GM12878 (cell line): ENCODE data around the gene GALK1. TPM values are rescaled to one million over a fixed set of nuclear protein-coding genes. Genes with fewer than 3 reads are reported as not detected.

Experiments
- ATAC-seq: fragments of 200-7000 bp; cut with Tn5 transposase; 3 replicates; pipeline ENCODE4 v1.9.1; 2020; ENCODE audit warnings: mild to moderate bottlenecking, moderate library complexity
- BruUV-seq: library from RNA; stranded (reverse); fragments of 400-500 nt; replicated peaks from 2 replicates; lab custom pipeline; 2021; lab: Mats Ljungman, UMichigan
- CTCF ChIA-PET: fragments of 300-600 bp; sonication (Branson Sonifier 250); formaldehyde crosslinking; extraction: SDS; loops from one replicate; lab custom pipeline; 2021; ENCODE audit warnings: inconsistent platforms; lab: Yijun Ruan, JAX
- POLR2A ChIA-PET: fragments of 350-600 bp; formaldehyde crosslinking; extraction: SDS; loops from one replicate; lab custom pipeline; 2021; ENCODE audit warnings: inconsistent platforms; lab: Charles Lee
- RAD21 ChIA-PET: fragments of 300-600 bp; sonication (Branson Sonifier 250); formaldehyde crosslinking; loops from one replicate; lab custom pipeline; 2023; ENCODE audit warnings: antibody characterized with exemption; ENCODE audit not compliant: unreplicated experiment; lab: Charles Lee
- SMC1A ChIA-PET: fragments of 300-600 bp; sonication (Branson Sonifier 250); formaldehyde crosslinking; loops from one replicate; lab custom pipeline; 2023; ENCODE audit not compliant: unreplicated experiment, uncharacterized antibody; lab: Charles Lee
- DNase-seq: peaks from one replicate; pipeline ENCODE4 v3.0.0-alpha.2; 2011; ENCODE audit warnings: low read depth, low spot score
- FAIRE-seq: peaks from 3 replicates; lab custom pipeline; 2011; peaks lifted over from hg19 to GRCh38; lab: Jason Lieb, UNC
- H2AFZ ChIP-seq: 2 replicates; pipeline ENCODE4 v1.6.0; 2011; ENCODE audit warnings: low read depth, low read length, control low read depth; ENCODE audit not compliant: control insufficient read depth
- H3K27ac ChIP-seq: 2 replicates; pipeline ENCODE4 v1.5.1; 2011; ENCODE audit warnings: control low read depth; ENCODE audit not compliant: control insufficient read depth, insufficient read depth
- H3K27me3 ChIP-seq, 2 experiments: replicated peaks in 1 of 2; 2 replicates each; pipeline versions ENCODE4 v1.6.0 to v1.6.1; 2011; ENCODE audit warnings: low read length in 1 of 2; ENCODE audit not compliant: control insufficient read depth in 2 of 2, insufficient read depth in 2 of 2
- H3K36me3 ChIP-seq, 2 experiments: 2 replicates each; pipeline ENCODE4 v1.5.1; 2011; ENCODE audit warnings: low read length in 1 of 2; ENCODE audit not compliant: control insufficient read depth in 2 of 2, insufficient read depth in 2 of 2
- H3K4me1 ChIP-seq: 2 replicates; pipeline ENCODE4 v1.6.1; 2011; ENCODE audit warnings: mild to moderate bottlenecking, low read length, moderate library complexity, mixed read lengths; ENCODE audit not compliant: control insufficient read depth, insufficient read depth
- H3K4me2 ChIP-seq: 2 replicates; pipeline ENCODE4 v1.6.0; 2011; ENCODE audit warnings: control low read depth; ENCODE audit not compliant: control insufficient read depth, insufficient read depth
- H3K4me3 ChIP-seq: fragments of 200-600 bp; sonication (generic); 2 replicates; pipeline ENCODE4 v1.5.1; 2016
- H3K79me2 ChIP-seq: 2 replicates; pipeline ENCODE4 v1.6.0; 2011; ENCODE audit warnings: low read length; ENCODE audit not compliant: control insufficient read depth, insufficient read depth
- H3K9ac ChIP-seq: 2 replicates; pipeline ENCODE4 v1.8.0; 2011; ENCODE audit warnings: low read length, control low read depth, mixed read lengths; ENCODE audit not compliant: control insufficient read depth, insufficient read depth
- H3K9me3 ChIP-seq: replicated peaks from 3 replicates; pipeline ENCODE4 v1.5.1; 2011; ENCODE audit warnings: mild to moderate bottlenecking, low read length; ENCODE audit not compliant: control insufficient read depth, insufficient read depth
- H4K20me1 ChIP-seq: 2 replicates; pipeline ENCODE4 v1.6.0; 2011; ENCODE audit not compliant: control insufficient read depth, insufficient read depth
- BHLHE40 ChIP-seq, 2 experiments: fragments of 450-650 bp in 1 of 2; IDR thresholded peaks; 2 replicates each; pipeline ENCODE4 v1.6.1; 2011 to 2017; ENCODE audit warnings: low read depth in 2 of 2, borderline replicate concordance in 1 of 2, improper control_type of control experiment in 1 of 2, low read length in 1 of 2, mild to moderate bottlenecking in 1 of 2
- CEBPB ChIP-seq, 2 experiments: fragments of 150-350 bp in 1 of 2; IDR thresholded peaks; 2 replicates each; pipeline ENCODE4 v1.6.1; 2012 to 2014; ENCODE audit warnings: low read depth in 2 of 2, low read length in 2 of 2, borderline replicate concordance in 1 of 2, inconsistent platforms in 1 of 2
- GABPA ChIP-seq: IDR thresholded peaks from 2 replicates; pipeline ENCODE4 v1.6.1; 2014; ENCODE audit warnings: antibody characterized with exemption, low read depth, mild to moderate bottlenecking, inconsistent platforms
- IRF4 ChIP-seq: IDR thresholded peaks from 2 replicates; pipeline ENCODE4 v1.6.1; 2011; ENCODE audit warnings: low read depth, low read length
- KLF5 ChIP-seq: fragments of 450-650 bp; IDR thresholded peaks from 2 replicates; pipeline ENCODE4 v1.6.1; 2014; ENCODE audit warnings: mild to moderate bottlenecking; ENCODE audit not compliant: partially characterized antibody
- MTA2 ChIP-seq: fragments of 450-650 bp; IDR thresholded peaks from 2 replicates; pipeline ENCODE4 v1.6.1; 2016; ENCODE audit warnings: low read depth, mild to moderate bottlenecking, moderate library complexity
- NR2C1 ChIP-seq: fragments of 450-650 bp; IDR thresholded peaks from 2 replicates; pipeline ENCODE4 v1.6.1; 2017; ENCODE audit warnings: antibody characterized with exemption, mild to moderate bottlenecking, moderate library complexity
- NR2F1 ChIP-seq: fragments of 450-650 bp; conservative IDR thresholded peaks from 2 replicates; pipeline ENCODE4 v1.6.1; 2017; ENCODE audit warnings: mild to moderate bottlenecking
- SREBF2 ChIP-seq: IDR thresholded peaks from 2 replicates; pipeline ENCODE4 v1.6.1; 2012; ENCODE audit warnings: mild to moderate bottlenecking, low read length
- WRNIP1 ChIP-seq: IDR thresholded peaks from 2 replicates; pipeline ENCODE4 v1.6.1; 2011; ENCODE audit warnings: low read depth, low read length, improper control_type of control experiment, borderline replicate concordance
- ZNF274 ChIP-seq: IDR thresholded peaks from one replicate; pipeline ENCODE4 v1.8.0; 2011; ENCODE audit not compliant: insufficient read length, insufficient read depth
- WGBS: methylation state at CpG from one replicate; pipeline ENCODE4 v1.1.6; 2016; ENCODE audit warnings: low lambda C conversion rate; ENCODE audit not compliant: insufficient replicate concordance, insufficient coverage; ENCODE audit errors: missing lambda C conversion rate; 5-methylcytosine and 5-hydroxymethylcytosine counted together
- in situ Hi-C: fragments of 300-500 bp; cut with MboI; formaldehyde crosslinking; loops from 9 replicates; pipeline ENCODE4 v1.14.3; 2018; ENCODE audit warnings: mixed read lengths
- intact Hi-C: fragments of 100-400 bp; cut with micrococcal nuclease; formaldehyde crosslinking; loops from one replicate; pipeline ENCODE4 v1.14.2; 2022; ENCODE audit not compliant: unreplicated experiment
- polyA plus RNA-seq, 11 experiments: library from polyadenylated mRNA; depleted of rRNA in 4 of 11; unstranded in 6 of 11; stranded (reverse) in 5 of 11; fragments of >200 nt; fragmentation: Nextera tagmentation in 4 of 11; fragmentation: Illumina TruSeq in 1 of 11; extraction: Ambion mirVana in 4 of 11; extraction: Trizol in 1 of 11; gene quantifications; 1 replicate in 1 of 11; 2 replicates in 10 of 11; pipeline versions ENCODE4 v1.2.1 to v1.2.3, GENCODE V29; 2011 to 2016; ENCODE audit warnings: inconsistent platforms in 2 of 11, missing spikeins in 2 of 11, low read depth in 1 of 11
- total RNA-seq, 4 experiments: library from RNA; depleted of rRNA in 3 of 4; stranded (reverse); fragments of >200 nt in 3 of 4; fragmentation: Illumina TruSeq in 1 of 4; extraction: Trizol in 1 of 4; gene quantifications; 2 replicates each; pipeline versions ENCODE4 v1.2.1 to v1.2.3, GENCODE V29; 2013 to 2021
- TF ChIP-seq, protein P1 (sequence below): fragments of 450-650 bp; formaldehyde crosslinking; IDR thresholded peaks from 2 replicates; pipeline ENCODE4 v1.4.0; 2022; ENCODE audit warnings: mild to moderate bottlenecking, moderate library complexity
- TF ChIP-seq, protein P2 (sequence below): fragments of 450-650 bp; IDR thresholded peaks from 2 replicates; pipeline ENCODE4 v1.6.1; 2016; ENCODE audit warnings: mild to moderate bottlenecking, moderate library complexity, borderline replicate concordance

GALK1 gene
- total and polyA plus RNA-seq, 10 of the 15 experiments (the other 5 are each of a cell fraction or from before 2014, with no cell fraction given): 0.21 to 43.8 (median 21.4) TPM

DNA sequence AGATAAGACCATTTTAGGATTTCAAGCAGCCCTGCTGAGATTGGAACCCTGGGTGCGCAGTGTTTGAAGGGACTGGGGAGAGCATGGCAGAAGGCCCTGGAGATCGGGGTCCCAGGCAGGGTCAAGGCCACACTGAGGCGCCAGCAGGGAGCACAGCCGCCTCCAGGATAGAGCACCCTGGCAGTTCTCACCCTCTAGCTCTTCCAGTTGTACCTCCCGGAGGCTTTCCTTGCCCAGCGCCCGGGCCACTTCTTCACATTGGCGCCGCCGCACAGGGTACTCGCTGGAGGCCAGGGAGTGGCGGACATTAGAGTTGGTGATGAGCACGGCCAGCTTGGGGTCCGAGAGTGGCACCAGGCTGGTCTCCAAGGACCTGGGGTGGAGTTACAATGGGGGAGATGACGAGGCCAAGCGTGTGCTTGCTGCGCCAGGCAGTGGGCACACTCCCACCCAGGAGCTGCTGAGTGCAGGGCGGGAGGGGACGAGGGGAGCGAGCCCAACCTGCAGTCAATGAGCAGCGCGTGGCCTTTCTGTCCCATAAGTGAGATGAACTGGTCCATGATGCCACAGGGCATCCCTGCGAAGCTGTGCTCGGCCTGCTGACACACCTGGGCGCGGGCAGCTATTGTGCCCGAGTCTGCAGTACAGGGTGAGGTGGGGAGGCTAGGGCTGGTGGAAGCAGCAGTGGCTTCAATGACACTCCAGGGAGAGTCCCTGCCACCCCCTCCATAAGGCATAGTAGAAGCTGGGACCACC, 2.3 kb downstream of the GALK1 start:
- ChIA-PET SMC1A (interaction anchor here (0.6 to 1.7 kb wide), 12 partner anchors 9 to 345 kb away, joined by 3 to 7 read pairs (median 4); a partner anchor contains a TSS), POLR2A (interaction anchor here (0.6 to 5.3 kb wide), 6 partner anchors 9 to 287 kb away, joined by 3 to 38 read pairs (median 4); partner anchors contain the start of gene UNK), RAD21 (interaction anchor here (0.8 to 3.9 kb wide), 10 partner anchors 9 to 85 kb away, joined by 3 to 32 read pairs (median 8); partner anchors contain the start of genes UNC13D and UNK), CTCF (interaction anchor here (0.6 to 5.6 kb wide), 19 partner anchors 8 to 1104 kb away, joined by 3 to 75 read pairs (median 3); partner anchors contain the start of genes UNC13D, UNK and WBP2)
- in situ Hi-C loops: no loop called here
- FAIRE-seq (no peak), DNase-seq (no peak), ATAC-seq (no peak)
- Histone ChIP-seq H3K4me3 (no peak overlapping the region), H3K36me3 (no peaks in the 10 kb centered on the region), H3K9ac (no peak overlapping the region), H3K27ac (no peak overlapping the region), H3K9me3 (no peaks in the 10 kb centered on the region), H3K27me3 (no peaks in the 10 kb centered on the region), H2AFZ (no peak overlapping the region), H4K20me1 (no peaks in the 10 kb centered on the region), H3K79me2 (no peaks in the 10 kb centered on the region; the same call in 1 of the 2 replicates), H3K4me2 (no peak overlapping the region), H3K4me1 (peaks cover 12% of the 10 kb centered on the region)
- BruUV-seq: no TSS peak
- 94% methylated on average over 24 of the region's 27 CpGs for WGBS
- intact Hi-C loops: no loop called here
- TF ChIP-seq GABPA (no peak), SREBF2 (no peak), NR2F1 (no peak), KLF5 (no peak), ZNF274 (no peak), IRF4 (no peak), BHLHE40 (IDR thresholded peaks at IDR 0.05; ENCODE audit: borderline replicate concordance in 1 of 2, low read depth in 2 of 2, low read length in 1 of 2) (no peak), NR2C1 (no peak), CEBPB (IDR thresholded peaks at IDR 0.05; ENCODE audit: borderline replicate concordance in 1 of 2, low read depth in 2 of 2, low read length in 2 of 2) (no peak), MTA2 (no peak), WRNIP1 (no peak)
- TF ChIP-seq, protein P1, sequence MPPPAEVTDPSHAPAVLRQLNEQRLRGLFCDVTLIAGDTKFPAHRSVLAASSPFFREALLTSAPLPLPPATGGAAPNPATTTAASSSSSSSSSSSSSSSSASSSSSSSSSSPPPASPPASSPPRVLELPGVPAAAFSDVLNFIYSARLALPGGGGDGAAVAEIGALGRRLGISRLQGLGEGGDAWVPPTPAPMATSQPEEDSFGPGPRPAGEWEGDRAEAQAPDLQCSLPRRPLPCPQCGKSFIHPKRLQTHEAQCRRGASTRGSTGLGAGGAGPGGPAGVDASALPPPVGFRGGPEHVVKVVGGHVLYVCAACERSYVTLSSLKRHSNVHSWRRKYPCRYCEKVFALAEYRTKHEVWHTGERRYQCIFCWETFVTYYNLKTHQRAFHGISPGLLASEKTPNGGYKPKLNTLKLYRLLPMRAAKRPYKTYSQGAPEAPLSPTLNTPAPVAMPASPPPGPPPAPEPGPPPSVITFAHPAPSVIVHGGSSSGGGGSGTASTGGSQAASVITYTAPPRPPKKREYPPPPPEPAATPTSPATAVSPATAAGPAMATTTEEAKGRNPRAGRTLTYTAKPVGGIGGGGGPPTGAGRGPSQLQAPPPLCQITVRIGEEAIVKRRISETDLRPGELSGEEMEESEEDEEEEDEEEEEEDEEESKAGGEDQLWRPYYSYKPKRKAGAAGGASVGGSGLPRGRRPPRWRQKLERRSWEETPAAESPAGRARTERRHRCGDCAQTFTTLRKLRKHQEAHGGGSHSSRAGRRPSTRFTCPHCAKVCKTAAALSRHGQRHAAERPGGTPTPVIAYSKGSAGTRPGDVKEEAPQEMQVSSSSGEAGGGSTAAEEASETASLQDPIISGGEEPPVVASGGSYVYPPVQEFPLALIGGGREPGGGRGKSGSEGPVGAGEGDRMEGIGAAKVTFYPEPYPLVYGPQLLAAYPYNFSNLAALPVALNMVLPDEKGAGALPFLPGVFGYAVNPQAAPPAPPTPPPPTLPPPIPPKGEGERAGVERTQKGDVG (CRISPR knock-in tag): no peak
- TF ChIP-seq, protein P2, sequence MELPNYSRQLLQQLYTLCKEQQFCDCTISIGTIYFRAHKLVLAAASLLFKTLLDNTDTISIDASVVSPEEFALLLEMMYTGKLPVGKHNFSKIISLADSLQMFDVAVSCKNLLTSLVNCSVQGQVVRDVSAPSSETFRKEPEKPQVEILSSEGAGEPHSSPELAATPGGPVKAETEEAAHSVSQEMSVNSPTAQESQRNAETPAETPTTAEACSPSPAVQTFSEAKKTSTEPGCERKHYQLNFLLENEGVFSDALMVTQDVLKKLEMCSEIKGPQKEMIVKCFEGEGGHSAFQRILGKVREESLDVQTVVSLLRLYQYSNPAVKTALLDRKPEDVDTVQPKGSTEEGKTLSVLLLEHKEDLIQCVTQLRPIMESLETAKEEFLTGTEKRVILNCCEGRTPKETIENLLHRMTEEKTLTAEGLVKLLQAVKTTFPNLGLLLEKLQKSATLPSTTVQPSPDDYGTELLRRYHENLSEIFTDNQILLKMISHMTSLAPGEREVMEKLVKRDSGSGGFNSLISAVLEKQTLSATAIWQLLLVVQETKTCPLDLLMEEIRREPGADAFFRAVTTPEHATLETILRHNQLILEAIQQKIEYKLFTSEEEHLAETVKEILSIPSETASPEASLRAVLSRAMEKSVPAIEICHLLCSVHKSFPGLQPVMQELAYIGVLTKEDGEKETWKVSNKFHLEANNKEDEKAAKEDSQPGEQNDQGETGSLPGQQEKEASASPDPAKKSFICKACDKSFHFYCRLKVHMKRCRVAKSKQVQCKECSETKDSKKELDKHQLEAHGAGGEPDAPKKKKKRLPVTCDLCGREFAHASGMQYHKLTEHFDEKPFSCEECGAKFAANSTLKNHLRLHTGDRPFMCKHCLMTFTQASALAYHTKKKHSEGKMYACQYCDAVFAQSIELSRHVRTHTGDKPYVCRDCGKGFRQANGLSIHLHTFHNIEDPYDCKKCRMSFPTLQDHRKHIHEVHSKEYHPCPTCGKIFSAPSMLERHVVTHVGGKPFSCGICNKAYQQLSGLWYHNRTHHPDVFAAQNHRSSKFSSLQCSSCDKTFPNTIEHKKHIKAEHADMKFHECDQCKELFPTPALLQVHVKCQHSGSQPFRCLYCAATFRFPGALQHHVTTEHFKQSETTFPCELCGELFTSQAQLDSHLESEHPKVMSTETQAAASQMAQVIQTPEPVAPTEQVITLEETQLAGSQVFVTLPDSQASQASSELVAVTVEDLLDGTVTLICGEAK: no peak
